Endothelial cell of umbilical vein (primary cell): ENCODE results near the gene IL25. TPM values are rescaled to one million over a fixed set of nuclear protein-coding genes. Genes with fewer than 3 reads are reported as not detected.

Experiments used
- BruUV-seq: library from RNA; stranded (reverse); fragments of 400-500 nt; replicated peaks from 2 replicates; lab custom pipeline; 2021; lab: Mats Ljungman, UMichigan
- CTCF ChIA-PET: fragments of 300-600, 350-600 bp; sonication (Branson Sonifier 250); formaldehyde crosslinking; loops from one replicate; lab custom pipeline; 2021; ENCODE audit warnings: antibody characterized with exemption, inconsistent platforms; lab: Charles Lee
- POLR2A ChIA-PET: fragments of 300-600, 350-600 bp; sonication (Branson Sonifier 250); formaldehyde crosslinking; loops from one replicate; lab custom pipeline; 2021; ENCODE audit warnings: antibody characterized with exemption, inconsistent platforms; lab: Charles Lee
- DNase-seq: peaks from one replicate; pipeline ENCODE4 v3.0.0-alpha.2; 2011; ENCODE audit warnings: low read depth, low spot score
- FAIRE-seq: peaks from 2 replicates; lab custom pipeline; 2011; peaks lifted over from hg19 to GRCh38; lab: Jason Lieb, UNC
- H2AFZ ChIP-seq: 2 replicates; pipeline ENCODE4 v1.6.0; 2012; ENCODE audit warnings: low read depth, low read length, control low read depth, inconsistent platforms
- H3K27ac ChIP-seq: 2 replicates; pipeline ENCODE4 v1.5.1; 2011; ENCODE audit warnings: low read depth, mild to moderate bottlenecking, control low read depth, low read length, moderate library complexity; ENCODE audit not compliant: insufficient read depth
- H3K27me3 ChIP-seq, 2 experiments: 2 replicates each; pipeline versions ENCODE4 v1.6.0 to v1.6.1; 2011; ENCODE audit warnings: low read length in 2 of 2, mixed read lengths in 1 of 2; ENCODE audit not compliant: control insufficient read depth in 2 of 2, insufficient read depth in 2 of 2
- H3K36me3 ChIP-seq, 2 experiments: 2 replicates in 1 of 2; 3 replicates in 1 of 2; pipeline ENCODE4 v1.5.1; 2011; ENCODE audit warnings: low read length in 2 of 2, mild to moderate bottlenecking in 1 of 2, moderate library complexity in 1 of 2; ENCODE audit not compliant: control insufficient read depth in 2 of 2, insufficient read depth in 2 of 2; ENCODE audit errors: extremely low read depth in 1 of 2
- H3K4me1 ChIP-seq: 3 replicates; pipeline ENCODE4 v1.5.1; 2011; ENCODE audit warnings: mild to moderate bottlenecking, low read length; ENCODE audit not compliant: control insufficient read depth, insufficient read depth; ENCODE audit errors: extremely low read depth
- H3K4me2 ChIP-seq: 2 replicates; pipeline ENCODE4 v1.6.1; 2011; ENCODE audit warnings: low read length, control low read depth, mixed read lengths; ENCODE audit not compliant: insufficient read depth
- H3K4me3 ChIP-seq, 3 experiments: fragments of 200-600 bp in 1 of 3; sonication (generic), shearing (Covaris generic) in 1 of 3; replicated peaks in 1 of 3; 2 replicates each; pipeline ENCODE4 v1.5.1; 2011 to 2016; ENCODE audit warnings: control low read depth in 3 of 3, low read length in 3 of 3, mild to moderate bottlenecking in 2 of 3, inconsistent platforms in 1 of 3, low read depth in 1 of 3, moderate library complexity in 1 of 3; ENCODE audit not compliant: insufficient read depth in 1 of 3
- H3K79me2 ChIP-seq: 2 replicates; pipeline ENCODE4 v1.6.0; 2012; ENCODE audit warnings: low read length, inconsistent platforms; ENCODE audit not compliant: control insufficient read depth, insufficient read depth
- H3K9ac ChIP-seq: replicated peaks from 2 replicates; pipeline ENCODE3; 2011; ENCODE audit warnings: low read length, control low read depth; ENCODE audit not compliant: insufficient read depth; ENCODE audit errors: extremely low read depth
- H3K9me1 ChIP-seq: replicated peaks from 3 replicates; pipeline ENCODE4 v1.6.0; 2011; ENCODE audit warnings: mild to moderate bottlenecking, low read length; ENCODE audit not compliant: control insufficient read depth, insufficient read depth; ENCODE audit errors: extremely low read depth
- H3K9me3 ChIP-seq: replicated peaks from 2 replicates; pipeline ENCODE4 v1.5.1; 2012; ENCODE audit warnings: low read length, inconsistent platforms; ENCODE audit not compliant: control insufficient read depth, insufficient read depth
- H4K20me1 ChIP-seq: replicated peaks from 2 replicates; pipeline ENCODE3; 2011; ENCODE audit warnings: mild to moderate bottlenecking, low read length; ENCODE audit not compliant: control insufficient read depth, insufficient read depth; ENCODE audit errors: extremely low read depth
- EZH2 ChIP-seq: IDR thresholded peaks from 2 replicates; pipeline ENCODE4 v1.6.1; 2012; ENCODE audit warnings: borderline replicate concordance, low read depth, mild to moderate bottlenecking, moderate library complexity, low read length, inconsistent platforms; ENCODE audit not compliant: severe bottlenecking
- FOS ChIP-seq: IDR thresholded peaks from 2 replicates; pipeline ENCODE4 v1.6.1; 2011; ENCODE audit warnings: mild to moderate bottlenecking, low read length, moderate library complexity, borderline replicate concordance; ENCODE audit not compliant: insufficient read depth
- GATA2 ChIP-seq: IDR thresholded peaks from 2 replicates; pipeline ENCODE4 v1.7.0; 2011; ENCODE audit warnings: low read depth, mild to moderate bottlenecking, moderate library complexity, mixed read lengths, low read length; ENCODE audit not compliant: insufficient read length, insufficient read depth
- JUN ChIP-seq: IDR thresholded peaks from 2 replicates; pipeline ENCODE4 v1.6.1; 2011; ENCODE audit warnings: borderline replicate concordance, low read depth; ENCODE audit not compliant: insufficient read length, insufficient read depth
- MYC ChIP-seq: IDR thresholded peaks from one replicate; pipeline ENCODE4 v1.6.1; 2011; ENCODE audit warnings: mild to moderate bottlenecking, low read depth, low read length
- POLR2A ChIP-seq: IDR thresholded peaks from 2 replicates; pipeline ENCODE4 v1.6.1; 2012; ENCODE audit warnings: low read depth, mild to moderate bottlenecking, control low read depth, low read length
- POLR2AphosphoS5 ChIP-seq: IDR thresholded peaks from 2 replicates; pipeline ENCODE4 v1.6.1; 2012; ENCODE audit warnings: low read depth, mild to moderate bottlenecking, control low read depth, low read length, moderate library complexity; ENCODE audit not compliant: insufficient read depth
- dilution Hi-C: fragments of 300-500 bp; cut with MboI; formaldehyde crosslinking; loops from one replicate; pipeline ENCODE4 v1.15.0; 2019; ENCODE audit warnings: low sequenced_read_pairs; ENCODE audit not compliant: extremely low pct_ligation_motif_present
- intact Hi-C: fragments of 100-400 bp; cut with micrococcal nuclease; formaldehyde crosslinking; loops from one replicate; pipeline ENCODE4 v1.10.0; 2022
- polyA plus RNA-seq, 4 experiments: library from polyadenylated mRNA; depleted of rRNA in 3 of 4; stranded (reverse) in 3 of 4; unstranded in 1 of 4; fragments of >200 nt; gene quantifications; 2 replicates each; pipeline versions ENCODE4 v1.2.1 to v1.2.3, GENCODE V29; 2011 to 2012; ENCODE audit warnings: missing spikeins in 1 of 4
- total RNA-seq: library from RNA; stranded (reverse); gene quantifications from 2 replicates; pipeline ENCODE4 v1.2.3, GENCODE V29; 2021
- TF ChIP-seq, protein P1 (sequence below), 2 donors: IDR thresholded peaks; 1 replicate in 1 of 2; 2 replicates in 1 of 2; pipeline ENCODE4 v1.5.1; 2011; ENCODE audit warnings: low read length in 2 of 2, mild to moderate bottlenecking in 2 of 2, moderate library complexity in 2 of 2, control low read depth in 1 of 2, inconsistent platforms in 1 of 2, low read depth in 1 of 2; ENCODE audit not compliant: insufficient read depth in 1 of 2; ENCODE audit errors: extremely low read depth in 1 of 2
- TF ChIP-seq, protein P2 (sequence below): IDR thresholded peaks from 2 replicates; pipeline ENCODE4 v1.6.1; 2011; ENCODE audit not compliant: insufficient read depth, insufficient read length

The IL25 gene
- total and polyA plus RNA-seq, 2 donors (not counting 3 experiments of a cell fraction or from before 2014, with no cell fraction given): not detected

DNA sequence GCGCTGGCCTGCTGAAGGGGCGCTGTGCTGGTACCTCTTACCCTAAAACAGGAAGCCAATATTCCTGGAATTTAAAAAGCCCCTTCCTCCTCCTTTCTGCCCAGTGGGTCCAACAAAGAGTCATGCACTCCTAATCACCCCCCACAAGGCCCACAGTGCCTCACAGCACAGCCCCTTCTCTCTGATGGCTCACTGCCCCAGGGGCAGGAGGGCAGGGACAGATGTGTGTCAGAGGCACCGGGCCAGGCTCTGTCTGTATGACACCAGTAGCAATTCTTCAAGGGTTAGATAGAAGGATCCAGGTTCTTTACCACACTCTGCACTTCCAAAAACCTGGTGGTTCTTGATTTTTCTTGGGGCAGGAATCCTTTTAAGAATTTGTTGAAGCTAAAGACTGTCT lies 26.5 kb downstream of the IL25 start:
- no TSS peak for BruUV-seq
- Histone ChIP-seq H3K27me3 (no peaks in the 10 kb centered on the region), H4K20me1 (no peaks in the 10 kb centered on the region), H3K9me1 (no peaks in the 10 kb centered on the region), H3K36me3 (no peaks in the 10 kb centered on the region), H3K4me1 (no peaks in the 10 kb centered on the region), H3K4me2 (no peak overlapping the region), H3K27ac (no peak overlapping the region), H3K79me2 (no peaks in the 10 kb centered on the region), H3K9me3 (no peaks in the 10 kb centered on the region), H3K4me3 (no peak overlapping the region), H2AFZ (no peak overlapping the region), H3K9ac (no peak overlapping the region)
- ChIA-PET CTCF (no interaction called here), POLR2A (no interaction called here)
- DNase-seq: no peak
- TF ChIP-seq EZH2: no peak
- no peak for TF ChIP-seq JUN
- TF ChIP-seq FOS: no peak
- TF ChIP-seq POLR2AphosphoS5: no peak
- TF ChIP-seq POLR2A: no peak
- TF ChIP-seq GATA2: no peak
- TF ChIP-seq MYC: no peak
- TF ChIP-seq, protein P1, sequence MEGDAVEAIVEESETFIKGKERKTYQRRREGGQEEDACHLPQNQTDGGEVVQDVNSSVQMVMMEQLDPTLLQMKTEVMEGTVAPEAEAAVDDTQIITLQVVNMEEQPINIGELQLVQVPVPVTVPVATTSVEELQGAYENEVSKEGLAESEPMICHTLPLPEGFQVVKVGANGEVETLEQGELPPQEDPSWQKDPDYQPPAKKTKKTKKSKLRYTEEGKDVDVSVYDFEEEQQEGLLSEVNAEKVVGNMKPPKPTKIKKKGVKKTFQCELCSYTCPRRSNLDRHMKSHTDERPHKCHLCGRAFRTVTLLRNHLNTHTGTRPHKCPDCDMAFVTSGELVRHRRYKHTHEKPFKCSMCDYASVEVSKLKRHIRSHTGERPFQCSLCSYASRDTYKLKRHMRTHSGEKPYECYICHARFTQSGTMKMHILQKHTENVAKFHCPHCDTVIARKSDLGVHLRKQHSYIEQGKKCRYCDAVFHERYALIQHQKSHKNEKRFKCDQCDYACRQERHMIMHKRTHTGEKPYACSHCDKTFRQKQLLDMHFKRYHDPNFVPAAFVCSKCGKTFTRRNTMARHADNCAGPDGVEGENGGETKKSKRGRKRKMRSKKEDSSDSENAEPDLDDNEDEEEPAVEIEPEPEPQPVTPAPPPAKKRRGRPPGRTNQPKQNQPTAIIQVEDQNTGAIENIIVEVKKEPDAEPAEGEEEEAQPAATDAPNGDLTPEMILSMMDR (IDR thresholded peaks at IDR 0.05; ENCODE audit: extremely low read depth in 1 of 2, insufficient read depth in 1 of 2, low read depth in 1 of 2, low read length in 2 of 2): no peak
- TF ChIP-seq, protein P2, sequence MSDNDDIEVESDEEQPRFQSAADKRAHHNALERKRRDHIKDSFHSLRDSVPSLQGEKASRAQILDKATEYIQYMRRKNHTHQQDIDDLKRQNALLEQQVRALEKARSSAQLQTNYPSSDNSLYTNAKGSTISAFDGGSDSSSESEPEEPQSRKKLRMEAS: no peak
- dilution Hi-C loops (no loop called here), intact Hi-C loops (no loop called here)
- no peak for FAIRE-seq
